ENCODE measurements around the gene SRRM2. TPM values are rescaled to one million over a fixed set of nuclear protein-coding genes. Genes with fewer than 3 reads are reported as not detected.

Gene SRRM2
- polyA plus RNA-seq, 1 experiment = 80.5 TPM

- H3K9me3 ChIP-seq (ENCODE audit: control insufficient read depth, insufficient read depth, low read length) = no peaks in the 10 kb centered on the region; the same call in 1 of the 2 replicates
- TF ChIP-seq, protein P1, sequence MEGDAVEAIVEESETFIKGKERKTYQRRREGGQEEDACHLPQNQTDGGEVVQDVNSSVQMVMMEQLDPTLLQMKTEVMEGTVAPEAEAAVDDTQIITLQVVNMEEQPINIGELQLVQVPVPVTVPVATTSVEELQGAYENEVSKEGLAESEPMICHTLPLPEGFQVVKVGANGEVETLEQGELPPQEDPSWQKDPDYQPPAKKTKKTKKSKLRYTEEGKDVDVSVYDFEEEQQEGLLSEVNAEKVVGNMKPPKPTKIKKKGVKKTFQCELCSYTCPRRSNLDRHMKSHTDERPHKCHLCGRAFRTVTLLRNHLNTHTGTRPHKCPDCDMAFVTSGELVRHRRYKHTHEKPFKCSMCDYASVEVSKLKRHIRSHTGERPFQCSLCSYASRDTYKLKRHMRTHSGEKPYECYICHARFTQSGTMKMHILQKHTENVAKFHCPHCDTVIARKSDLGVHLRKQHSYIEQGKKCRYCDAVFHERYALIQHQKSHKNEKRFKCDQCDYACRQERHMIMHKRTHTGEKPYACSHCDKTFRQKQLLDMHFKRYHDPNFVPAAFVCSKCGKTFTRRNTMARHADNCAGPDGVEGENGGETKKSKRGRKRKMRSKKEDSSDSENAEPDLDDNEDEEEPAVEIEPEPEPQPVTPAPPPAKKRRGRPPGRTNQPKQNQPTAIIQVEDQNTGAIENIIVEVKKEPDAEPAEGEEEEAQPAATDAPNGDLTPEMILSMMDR (IDR thresholded peaks at IDR 0.05; ENCODE audit: low read depth, low read length) = no peak
- DNase-seq (ENCODE audit: low read depth, low spot score) = no peak
- H3K27me3 ChIP-seq (ENCODE audit: control insufficient read depth, insufficient read depth, low read length) = no peaks in the 10 kb centered on the region
- no peak overlapping the region for H3K27ac ChIP-seq (ENCODE audit: low read depth, low read length)
- ChIA-PET POLR2A (no interaction called here), CTCF (no interaction called here)
- no peak overlapping the region for H3K4me3 ChIP-seq (ENCODE audit: low read depth, low read length)
Measured at GRCh38 chr16:2711370-2712062, 40.9 kb upstream of the SRRM2 start.

- TF ChIP-seq, protein P1 (IDR thresholded peaks at IDR 0.05; ENCODE audit: low read depth, low read length) = no peak
- CTCF ChIA-PET = no interaction called here
- no peak for DNase-seq (ENCODE audit: low read depth, low spot score)
- no peak overlapping the region for H3K4me3 ChIP-seq (ENCODE audit: low read depth, low read length)
- H3K27ac ChIP-seq (ENCODE audit: low read depth, low read length) = no peak overlapping the region
- H3K9me3 ChIP-seq (ENCODE audit: control insufficient read depth, insufficient read depth, low read length) = no peaks in the 10 kb centered on the region; the same call in 1 of the 2 replicates
- POLR2A ChIA-PET = no interaction called here
- no peaks in the 10 kb centered on the region for H3K27me3 ChIP-seq (ENCODE audit: control insufficient read depth, insufficient read depth, low read length)
Measured at GRCh38 chr16:2712063-2712441, 40.4 kb upstream of the SRRM2 start.

- no peak overlapping the region for H3K4me3 ChIP-seq (ENCODE audit: low read depth, low read length)
- ChIA-PET POLR2A (no interaction called here), CTCF (no interaction called here)
- no peak for DNase-seq (ENCODE audit: low read depth, low spot score)
- H3K9me3 ChIP-seq (ENCODE audit: control insufficient read depth, insufficient read depth, low read length) = no peaks in the 10 kb centered on the region; the same call in 1 of the 2 replicates
- no peaks in the 10 kb centered on the region for H3K27me3 ChIP-seq (ENCODE audit: control insufficient read depth, insufficient read depth, low read length)
- TF ChIP-seq, protein P1 (IDR thresholded peaks at IDR 0.05; ENCODE audit: low read depth, low read length) = no peak
- H3K27ac ChIP-seq (ENCODE audit: low read depth, low read length) = no peak overlapping the region
Measured at GRCh38 chr16:2712546-2712945, 39.9 kb upstream of the SRRM2 start.

DNA sequence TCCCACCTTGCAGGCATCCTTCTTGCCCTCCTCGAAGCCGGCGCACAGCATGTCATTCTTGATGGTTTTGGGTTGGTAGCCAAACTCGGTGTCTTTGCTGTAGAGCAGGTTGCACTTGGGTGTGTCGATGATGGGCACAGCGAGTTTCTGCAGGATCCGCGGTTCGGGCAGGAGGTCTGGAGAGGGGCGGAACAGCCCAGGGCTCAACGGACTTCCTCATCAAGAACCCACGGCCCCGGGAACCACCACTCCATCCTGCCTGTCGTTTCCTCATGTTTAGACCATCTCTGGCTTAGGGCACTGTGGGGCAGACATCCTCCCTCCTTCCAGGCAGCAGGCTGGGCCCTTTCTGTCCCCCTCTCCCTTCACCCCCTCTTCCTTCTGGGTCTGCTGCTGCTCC, 38.9 kb upstream of the SRRM2 start:
- H3K27me3 ChIP-seq (ENCODE audit: control insufficient read depth, insufficient read depth, low read length) = no peaks in the 10 kb centered on the region
- H3K4me3 ChIP-seq (ENCODE audit: low read depth, low read length) = no peak overlapping the region
- H3K27ac ChIP-seq (ENCODE audit: low read depth, low read length) = no peak overlapping the region
- POLR2A ChIA-PET = no interaction called here
- no peak for DNase-seq (ENCODE audit: low read depth, low spot score)
- no peaks in the 10 kb centered on the region; the same call in 1 of the 2 replicates for H3K9me3 ChIP-seq (ENCODE audit: control insufficient read depth, insufficient read depth, low read length)
- TF ChIP-seq, protein P1 (IDR thresholded peaks at IDR 0.05; ENCODE audit: low read depth, low read length) = no peak
- CTCF ChIA-PET = no interaction called here

- Histone ChIP-seq H3K9me3 (ENCODE audit: control insufficient read depth, insufficient read depth, low read length) (no peaks in the 10 kb centered on the region; the same call in 1 of the 2 replicates), H3K4me3 (ENCODE audit: low read depth, low read length) (no peak overlapping the region), H3K27ac (ENCODE audit: low read depth, low read length) (no peak overlapping the region), H3K27me3 (ENCODE audit: control insufficient read depth, insufficient read depth, low read length) (no peaks in the 10 kb centered on the region)
- DNase-seq (ENCODE audit: low read depth, low spot score) = no peak
- ChIA-PET POLR2A (no interaction called here), CTCF (no interaction called here)
- TF ChIP-seq, protein P1 (IDR thresholded peaks at IDR 0.05; ENCODE audit: low read depth, low read length) = no peak
Measured at GRCh38 chr16:2713985-2714774, 38.3 kb upstream of the SRRM2 start.

All from AG04450 (cell line).